Testis (tissue), 3 donors: ENCODE measurements around the gene TSC22D2. TPM values are rescaled to one million over a fixed set of nuclear protein-coding genes. Genes with fewer than 3 reads are reported as not detected.
A peak's percentile ranks its signal among the peaks of the same experiment; 100 is the strongest.

ENCODE experiments used
- DNase-seq: peaks from one replicate; pipeline ENCODE4 v3.0.0-alpha.2; 2019
- H3K27ac ChIP-seq, 2 donors: fragments of 200-600 bp; sonication (generic); one replicate each; pipeline ENCODE4 v1.5.1; 2019
- H3K27me3 ChIP-seq: fragments of 200-600 bp; sonication (generic); one replicate; pipeline ENCODE4 v1.5.1; 2019
- H3K36me3 ChIP-seq: fragments of 200-600 bp; sonication (generic); one replicate; pipeline ENCODE4 v1.5.1; 2017; ENCODE audit warnings: low read depth; ENCODE audit errors: missing control alignments
- H3K4me1 ChIP-seq: fragments of 200-600 bp; sonication (generic); one replicate; pipeline ENCODE4 v1.5.1; 2019
- H3K4me3 ChIP-seq, 2 donors: fragments of 200-600 bp; sonication (generic); one replicate each; pipeline ENCODE4 v1.5.1; 2017 to 2019
- H3K9me3 ChIP-seq: fragments of 200-600 bp; sonication (generic); one replicate; pipeline ENCODE4 v1.5.1; 2017
- CTCF ChIP-seq, 3 experiments: fragments of 450-650 bp in 2 of 3; fragments of 200-600 bp in 1 of 3; sonication (generic) in 1 of 3; IDR thresholded peaks; one replicate each; pipeline ENCODE4 v1.5.1; 2016 to 2019; ENCODE audit warnings: antibody characterized with exemption in 3 of 3, mild to moderate bottlenecking in 2 of 3, moderate library complexity in 1 of 3
- POLR2A ChIP-seq: fragments of 450-650 bp; IDR thresholded peaks from one replicate; pipeline ENCODE4 v1.6.1; 2017; ENCODE audit warnings: antibody characterized with exemption, mild to moderate bottlenecking, moderate library complexity
- WGBS, 2 donors: methylation state at CpG; one replicate each; pipeline ENCODE4 v1.1.5; 2018; 5-methylcytosine and 5-hydroxymethylcytosine counted together
- intact Hi-C: fragments of 100-400 bp; cut with DNase I; formaldehyde crosslinking; loops from one replicate; pipeline ENCODE4 v1.15.1; 2023; ENCODE audit warnings: low total_unique reads
- polyA plus RNA-seq: library from polyadenylated mRNA; stranded (reverse); fragments of 350-450 nt; fragmentation: Illumina TruSeq; extraction: RNeasy Lipid Tissue Mini Kit (QIAGEN cat#74804); gene quantifications from one replicate; pipeline ENCODE4 v1.2.3, GENCODE V29; 2014; ENCODE audit warnings: low read depth, low replicate concordance; ENCODE audit not compliant: insufficient read depth
- total RNA-seq, 2 donors: library from RNA; depleted of rRNA; stranded (reverse); fragments of >200 nt; gene quantifications; one replicate each; pipeline ENCODE4 v1.2.3, GENCODE V29; 2016

TSC22D2 gene
- total and polyA plus RNA-seq, 3 donors from 2014 or later = 37.7 to 47.0 (median 43.7) TPM

- no peaks in the 10 kb centered on the region for H3K4me1 ChIP-seq
- no peaks in the 10 kb centered on the region for H3K27me3 ChIP-seq
- H3K4me3 ChIP-seq = no peak overlapping the region
- H3K9me3 ChIP-seq = no peaks in the 10 kb centered on the region
- no peaks in the 10 kb centered on the region for H3K36me3 ChIP-seq
- peak overlapping the region; percentile 31 to 57 for H3K27ac ChIP-seq
- no peak for TF ChIP-seq POLR2A
- no peak for TF ChIP-seq CTCF (IDR thresholded peaks at IDR 0.05)
- DNase-seq = peak; percentile 59
- 24 to 45% methylated on average over 6 of the region's 6 CpGs for WGBS, 2 donors
- intact Hi-C loops = no loop called here
These were observed 36.3 kb upstream of the TSC22D2 start for GRCh38 chr3:150371741-150372254.

GRCh38 chr3:150372320-150372719, 35.8 kb upstream of the TSC22D2 start:
- Histone ChIP-seq H3K27ac (peak overlapping the region in 1 of 2 donors; percentile 57), H3K36me3 (no peaks in the 10 kb centered on the region), H3K4me3 (no peak overlapping the region), H3K4me1 (no peaks in the 10 kb centered on the region), H3K9me3 (no peaks in the 10 kb centered on the region), H3K27me3 (no peaks in the 10 kb centered on the region)
- DNase-seq = no peak
- intact Hi-C loops = no loop called here
- 51 to 60% methylated on average over 2 of the region's 2 CpGs for WGBS, 2 donors
- no peak for TF ChIP-seq POLR2A
- no peak for TF ChIP-seq CTCF (IDR thresholded peaks at IDR 0.05)

GRCh38 chr3:150372722-150373121, 35.4 kb upstream of the TSC22D2 start:
- H3K4me1 ChIP-seq = no peaks in the 10 kb centered on the region
- TF ChIP-seq CTCF (IDR thresholded peaks at IDR 0.05) (no peak), POLR2A (no peak)
- intact Hi-C loops = no loop called here
- H3K9me3 ChIP-seq = no peaks in the 10 kb centered on the region
- no peaks in the 10 kb centered on the region for H3K27me3 ChIP-seq
- WGBS, 2 donors = 45 to 65% methylated on average over 1 of the region's 1 CpG
- peak overlapping the region in 1 of 2 donors; percentile 57 for H3K27ac ChIP-seq
- DNase-seq = no peak
- no peak overlapping the region for H3K4me3 ChIP-seq
- H3K36me3 ChIP-seq = no peaks in the 10 kb centered on the region

GRCh38 chr3:150373234-150373875, 34.7 kb upstream of the TSC22D2 start:
- no peak for DNase-seq
- Histone ChIP-seq H3K4me1 (no peaks in the 10 kb centered on the region), H3K4me3 (no peak overlapping the region), H3K27ac (no peak overlapping the region), H3K9me3 (no peaks in the 10 kb centered on the region), H3K36me3 (no peaks in the 10 kb centered on the region), H3K27me3 (no peaks in the 10 kb centered on the region)
- TF ChIP-seq POLR2A (no peak), CTCF (IDR thresholded peaks at IDR 0.05) (no peak)
- intact Hi-C loops = no loop called here
- 77 to 79% methylated on average over 4 of the region's 4 CpGs for WGBS, 2 donors

- intact Hi-C loops = no loop called here
- Histone ChIP-seq H3K4me1 (no peaks in the 10 kb centered on the region), H3K36me3 (no peaks in the 10 kb centered on the region), H3K9me3 (no peaks in the 10 kb centered on the region), H3K27ac (no peak overlapping the region), H3K4me3 (no peak overlapping the region), H3K27me3 (no peaks in the 10 kb centered on the region)
- TF ChIP-seq CTCF (IDR thresholded peaks at IDR 0.05) (no peak), POLR2A (no peak)
- no peak for DNase-seq
These were observed 33.1 kb upstream of the TSC22D2 start for GRCh38 chr3:150374975-150375374.
